GM12864 (cell line): Measurements from ENCODE around the gene PRDX4.
"Not testable (repeated sequence)": the region's sequence is repeated elsewhere in the genome, so short reads cannot be mapped to it uniquely, and the experiment has no call there.

Experiments used
- DNase-seq: peaks from one replicate; pipeline ENCODE4 v3.0.0-alpha.2; 2011; ENCODE audit warnings: low read depth
- H3K4me3 ChIP-seq: 2 replicates; pipeline ENCODE4 v1.5.1; 2011; ENCODE audit warnings: mild to moderate bottlenecking, low read depth, low read length, control low read depth
- CTCF ChIP-seq: IDR thresholded peaks from 2 replicates; pipeline ENCODE4 v1.5.1; 2011; ENCODE audit warnings: low read depth, mild to moderate bottlenecking, moderate library complexity, low read length, control low read depth, inconsistent platforms; ENCODE audit errors: missing control alignments

Gene PRDX4

GRCh38 chrX:23633834-23634580 lies 33.3 kb upstream of the PRDX4 start:
- DNase-seq = no peak
- no peak for TF ChIP-seq CTCF
- no peak overlapping the region for H3K4me3 ChIP-seq

- no peak for DNase-seq
- TF ChIP-seq CTCF = no peak
- no peak overlapping the region for H3K4me3 ChIP-seq
These were observed 30.1 kb upstream of the PRDX4 start for GRCh38 chrX:23637187-23637586.

- DNase-seq = no peak
- TF ChIP-seq CTCF = no peak
- H3K4me3 ChIP-seq = no peak overlapping the region
These were observed 24.3 kb upstream of the PRDX4 start for GRCh38 chrX:23643020-23643419.

- no peak for DNase-seq
- no peak overlapping the region for H3K4me3 ChIP-seq
- no peak for TF ChIP-seq CTCF
These were observed 22.5 kb upstream of the PRDX4 start for GRCh38 chrX:23644744-23645143.

GRCh38 chrX:23656091-23656490 lies 11.2 kb upstream of the PRDX4 start:
- DNase-seq = no peak
- TF ChIP-seq CTCF = no peak
- H3K4me3 ChIP-seq = no peak overlapping the region

GRCh38 chrX:23656684-23657083 lies 10.6 kb upstream of the PRDX4 start:
- H3K4me3 ChIP-seq = no peak overlapping the region
- TF ChIP-seq CTCF = no peak
- DNase-seq = no peak

GRCh38 chrX:23659339-23659738 lies 8.0 kb upstream of the PRDX4 start:
- TF ChIP-seq CTCF = no peak
- no peak overlapping the region for H3K4me3 ChIP-seq
- no peak for DNase-seq

GRCh38 chrX:23660083-23660765 lies 7.1 kb upstream of the PRDX4 start:
- not testable (repeated sequence) for DNase-seq, H3K4me3 ChIP-seq
